Measurements from ENCODE around the gene KLHDC3. TPM values are rescaled to one million over a fixed set of nuclear protein-coding genes. Genes with fewer than 3 reads are reported as not detected.
"Not testable (repeated sequence)": the region's sequence is repeated elsewhere in the genome, so short reads cannot be mapped to it uniquely, and the experiment has no call there.

The KLHDC3 gene
- total RNA-seq, 2 donors from 2014 or later, result 62.4 to 73.9 TPM

GRCh38 chr6:42993445-42993844 is 20.6 kb upstream of the KLHDC3 start:
- Histone ChIP-seq H3K4me3 (no peak overlapping the region), H3K27me3 (no peaks in the 10 kb centered on the region), H3K9me3 (no peaks in the 10 kb centered on the region), H3K4me1 (no peaks in the 10 kb centered on the region), H3K27ac (no peak overlapping the region), H3K9ac (ENCODE audit: low read depth in 2 of 2, low read length in 2 of 2) (no peak overlapping the region), H3K36me3 (no peaks in the 10 kb centered on the region)
- no peak for DNase-seq
- intact Hi-C loops (cut with DNase I), result no loop called here
- no peak for TF ChIP-seq CTCF (IDR thresholded peaks at IDR 0.05)

- Histone ChIP-seq H3K9ac (ENCODE audit: low read depth in 2 of 2, low read length in 2 of 2) (no peak overlapping the region), H3K4me3 (no peak overlapping the region), H3K27ac (no peak overlapping the region), H3K9me3 (no peaks in the 10 kb centered on the region), H3K4me1 (no peaks in the 10 kb centered on the region), H3K36me3 (no peaks in the 10 kb centered on the region), H3K27me3 (no peaks in the 10 kb centered on the region)
- no peak for DNase-seq
- intact Hi-C loops (cut with DNase I), result no loop called here
- TF ChIP-seq CTCF (IDR thresholded peaks at IDR 0.05), result no peak
Measured at GRCh38 chr6:42996513-42996912, 17.5 kb upstream of the KLHDC3 start.

GRCh38 chr6:42998205-42998604 is 15.8 kb upstream of the KLHDC3 start:
- H3K27ac ChIP-seq; DNase-seq; intact Hi-C loops (cut with DNase I); H3K4me1 ChIP-seq; H3K27me3 ChIP-seq; H3K9ac ChIP-seq (ENCODE audit: low read depth in 2 of 2, low read length in 2 of 2); H3K9me3 ChIP-seq; H3K4me3 ChIP-seq; H3K36me3 ChIP-seq: not testable (repeated sequence)

GRCh38 chr6:43001843-43002242 is 12.2 kb upstream of the KLHDC3 start:
- H3K36me3 ChIP-seq, result no peaks in the 10 kb centered on the region
- H3K9me3 ChIP-seq, result no peaks in the 10 kb centered on the region
- H3K4me1 ChIP-seq, result no peaks in the 10 kb centered on the region
- TF ChIP-seq CTCF (IDR thresholded peaks at IDR 0.05), result no peak
- H3K9ac ChIP-seq (ENCODE audit: low read depth in 2 of 2, low read length in 2 of 2), result no peak overlapping the region
- no peaks in the 10 kb centered on the region for H3K27me3 ChIP-seq
- DNase-seq, result no peak
- H3K27ac ChIP-seq, result no peak overlapping the region
- no peak overlapping the region for H3K4me3 ChIP-seq
- intact Hi-C loops (cut with DNase I), result no loop called here

- TF ChIP-seq CTCF (IDR thresholded peaks at IDR 0.05), result no peak
- H3K9ac ChIP-seq (ENCODE audit: low read depth in 2 of 2, low read length in 2 of 2), result no peak overlapping the region
- H3K27me3 ChIP-seq, result no peaks in the 10 kb centered on the region
- intact Hi-C loops (cut with DNase I), result no loop called here
- H3K9me3 ChIP-seq, result no peaks in the 10 kb centered on the region
- no peak overlapping the region for H3K27ac ChIP-seq
- no peak overlapping the region for H3K4me3 ChIP-seq
- H3K36me3 ChIP-seq, result no peaks in the 10 kb centered on the region
- no peaks in the 10 kb centered on the region for H3K4me1 ChIP-seq
- DNase-seq, result no peak
Measured at GRCh38 chr6:43005844-43006243, 8.2 kb upstream of the KLHDC3 start.

GRCh38 chr6:43006251-43006650 is 7.8 kb upstream of the KLHDC3 start:
- Histone ChIP-seq H3K9ac (ENCODE audit: low read depth in 2 of 2, low read length in 2 of 2) (no peak overlapping the region), H3K27ac (no peak overlapping the region), H3K27me3 (no peaks in the 10 kb centered on the region), H3K4me1 (no peaks in the 10 kb centered on the region), H3K4me3 (no peak overlapping the region), H3K36me3 (no peaks in the 10 kb centered on the region), H3K9me3 (no peaks in the 10 kb centered on the region)
- intact Hi-C loops (cut with DNase I), result no loop called here
- DNase-seq, result no peak
- no peak for TF ChIP-seq CTCF (IDR thresholded peaks at IDR 0.05)

All from colonic mucosa (tissue), 4 donors.